ENCODE data around the gene EEFSEC. TPM values are rescaled to one million over a fixed set of nuclear protein-coding genes. Genes with fewer than 3 reads are reported as not detected.

Gene EEFSEC
- total RNA-seq, 1 donor: 3.0 TPM

Small RNA genes lying within 50 kb of the gene (small RNA-seq; reads per million reads assigned to genes)
- not detected for gene RNU6-823P

Other genes with a start within 250 kb of the EEFSEC start
- gene KBTBD12, start 238.2 kb upstream of the EEFSEC start, total RNA-seq: not detected in 2 replicates
- 298 and 383 TPM in 2 replicates for gene SEC61A1, start 101.0 kb upstream of the EEFSEC start, total RNA-seq
- 56.4 and 83.8 TPM in 2 replicates for gene RUVBL1, start 29.7 kb upstream of the EEFSEC start, total RNA-seq

Measured in fibroblast of villous mesenchyme (primary cell).